Body of pancreas (tissue), 4 donors: Measurements from ENCODE around the gene ZNF730. TPM values are rescaled to one million over a fixed set of nuclear protein-coding genes. Genes with fewer than 3 reads are reported as not detected.

Experiments
- ATAC-seq: fragments of 150-250 bp; one replicate; pipeline ENCODE4 v1.9.1; 2016
- DNase-seq, 4 donors: peaks; one replicate each; pipeline ENCODE4 v3.0.0-alpha.2; 2019
- H3K27ac ChIP-seq, 4 donors: fragments of 200-600 bp; sonication (generic); 1 replicate in 3 of 4; 2 replicates in 1 of 4; pipeline versions ENCODE4 v1.5.1 to v1.6.1; 2016 to 2019; ENCODE audit warnings: mild to moderate bottlenecking in 1 of 4, mixed read lengths in 1 of 4, moderate library complexity in 1 of 4
- H3K27me3 ChIP-seq, 2 donors: fragments of 200-600 bp; sonication (generic); one replicate each; pipeline ENCODE4 v1.6.0; 2016; ENCODE audit warnings: mild to moderate bottlenecking in 1 of 2
- H3K36me3 ChIP-seq, 2 donors: fragments of 200-600 bp; sonication (generic); replicated peaks in 1 of 2; 2 replicates each; pipeline ENCODE4 v1.5.1; 2016; ENCODE audit warnings: low read depth in 2 of 2; ENCODE audit not compliant: insufficient read depth in 1 of 2
- H3K4me1 ChIP-seq: fragments of 200-600 bp; sonication (generic); one replicate; pipeline ENCODE4 v1.6.0; 2016
- H3K4me3 ChIP-seq, 2 donors: fragments of 200-600 bp; sonication (generic); 1 replicate in 1 of 2; 2 replicates in 1 of 2; pipeline ENCODE4 v1.5.1; 2016 to 2019
- H3K9me3 ChIP-seq, 3 donors: fragments of 200-600 bp; sonication (generic); 1 replicate in 2 of 3; 2 replicates in 1 of 3; pipeline ENCODE4 v1.5.1; 2016
- CTCF ChIP-seq, 7 experiments: fragments of 450-650 bp in 4 of 7; fragments of 200-600 bp in 3 of 7; sonication (generic) in 3 of 7; IDR thresholded peaks; one replicate each; pipeline ENCODE4 v1.5.1; 2016 to 2019; ENCODE audit warnings: antibody characterized with exemption in 7 of 7
- POLR2A ChIP-seq, 3 donors: fragments of 450-650 bp; IDR thresholded peaks; one replicate each; pipeline ENCODE4 v1.6.1; 2016; ENCODE audit warnings: antibody characterized with exemption in 3 of 3, mild to moderate bottlenecking in 2 of 3
- WGBS, 2 donors: methylation state at CpG; one replicate each; pipeline ENCODE4 v1.1.5; 2017; 5-methylcytosine and 5-hydroxymethylcytosine counted together
- intact Hi-C: fragments of 100-400 bp; cut with DNase I; formaldehyde crosslinking; loops from one replicate; pipeline ENCODE4 v1.15.1; 2023
- total RNA-seq, 2 donors: library from RNA; depleted of rRNA; stranded (reverse); fragments of >200 nt; gene quantifications; one replicate each; pipeline ENCODE4 v1.1.0, GENCODE V29; 2016

Gene ZNF730
- total RNA-seq, 2 donors from 2014 or later: not detected

GRCh38 chr19:23183251-23183650 is 66.4 kb downstream of the ZNF730 start:
- intact Hi-C loops: no loop called here
- no peak for TF ChIP-seq POLR2A (IDR thresholded peaks at IDR 0.05)
- no peak for TF ChIP-seq CTCF (IDR thresholded peaks at IDR 0.05)
- Histone ChIP-seq H3K4me3 (no peak overlapping the region), H3K9me3 (no peaks in the 10 kb centered on the region), H3K27me3 (no peaks in the 10 kb centered on the region), H3K27ac (no peak overlapping the region), H3K36me3 (no peaks in the 10 kb centered on the region), H3K4me1 (no peaks in the 10 kb centered on the region)
- 57% methylated on average over 11 of the region's 11 CpGs for WGBS, 2 donors
- ATAC-seq (no peak), DNase-seq (no peak)

- Histone ChIP-seq H3K4me1 (no peaks in the 10 kb centered on the region), H3K27me3 (no peaks in the 10 kb centered on the region), H3K9me3 (no peaks in the 10 kb centered on the region), H3K27ac (no peak overlapping the region), H3K36me3 (no peaks in the 10 kb centered on the region), H3K4me3 (no peak overlapping the region)
- intact Hi-C loops: no loop called here
- TF ChIP-seq CTCF (IDR thresholded peaks at IDR 0.05) (no peak), POLR2A (IDR thresholded peaks at IDR 0.05) (no peak)
- DNase-seq (no peak), ATAC-seq (no peak)
- 67 to 77% methylated on average over 9 of the region's 9 CpGs for WGBS, 2 donors
Measured at GRCh38 chr19:23190341-23190740, 73.5 kb downstream of the ZNF730 start.

Other genes starting within 250 kb of the ZNF730 start
- not detected for gene ZNF728, start 113.8 kb upstream of the ZNF730 start, total RNA-seq
- 1 to 10 TPM in 1 of 2 donors, under 1 TPM in 1; 0.33 to 1.3 TPM for gene ZNF724, start 133.4 kb downstream of the ZNF730 start, total RNA-seq